ENCODE data around the gene FOXF1.

Gene FOXF1

DNA sequence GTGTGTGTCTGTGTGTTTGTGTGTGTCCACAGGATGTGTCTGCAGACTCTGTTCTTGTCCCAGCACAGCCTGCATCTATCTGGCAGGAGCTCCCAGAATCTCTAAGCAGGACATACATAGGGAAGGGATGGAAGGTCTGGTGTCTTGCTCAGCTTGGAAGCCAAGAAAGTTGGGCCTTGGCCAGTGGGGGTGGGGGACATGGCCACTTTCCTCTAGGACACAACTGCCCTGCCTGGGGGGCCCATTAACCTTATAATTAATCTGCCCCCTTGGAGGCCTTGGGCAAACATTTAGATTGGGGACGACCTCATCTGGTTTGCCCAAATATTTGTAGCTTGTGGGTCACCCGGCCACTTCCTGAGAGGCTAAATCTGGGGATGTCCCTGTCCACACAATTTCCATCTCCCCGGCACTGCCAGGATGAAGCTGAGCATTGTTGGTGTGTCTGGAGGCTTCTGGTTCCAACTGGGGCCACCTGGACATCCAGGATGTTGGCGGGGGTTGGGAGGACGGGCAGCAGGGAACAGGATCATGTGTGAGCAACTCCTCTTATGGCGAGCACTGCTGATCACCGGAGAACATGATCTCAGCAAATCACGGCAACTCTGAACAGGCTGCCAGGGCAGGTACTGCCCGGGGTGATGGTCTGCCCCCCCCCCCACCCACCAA lies 17.2 kb upstream of the FOXF1 start:
- DNase-seq: no peak

GRCh38 chr16:86494039-86494564 lies 16.2 kb upstream of the FOXF1 start:
- no peak for DNase-seq

DNA sequence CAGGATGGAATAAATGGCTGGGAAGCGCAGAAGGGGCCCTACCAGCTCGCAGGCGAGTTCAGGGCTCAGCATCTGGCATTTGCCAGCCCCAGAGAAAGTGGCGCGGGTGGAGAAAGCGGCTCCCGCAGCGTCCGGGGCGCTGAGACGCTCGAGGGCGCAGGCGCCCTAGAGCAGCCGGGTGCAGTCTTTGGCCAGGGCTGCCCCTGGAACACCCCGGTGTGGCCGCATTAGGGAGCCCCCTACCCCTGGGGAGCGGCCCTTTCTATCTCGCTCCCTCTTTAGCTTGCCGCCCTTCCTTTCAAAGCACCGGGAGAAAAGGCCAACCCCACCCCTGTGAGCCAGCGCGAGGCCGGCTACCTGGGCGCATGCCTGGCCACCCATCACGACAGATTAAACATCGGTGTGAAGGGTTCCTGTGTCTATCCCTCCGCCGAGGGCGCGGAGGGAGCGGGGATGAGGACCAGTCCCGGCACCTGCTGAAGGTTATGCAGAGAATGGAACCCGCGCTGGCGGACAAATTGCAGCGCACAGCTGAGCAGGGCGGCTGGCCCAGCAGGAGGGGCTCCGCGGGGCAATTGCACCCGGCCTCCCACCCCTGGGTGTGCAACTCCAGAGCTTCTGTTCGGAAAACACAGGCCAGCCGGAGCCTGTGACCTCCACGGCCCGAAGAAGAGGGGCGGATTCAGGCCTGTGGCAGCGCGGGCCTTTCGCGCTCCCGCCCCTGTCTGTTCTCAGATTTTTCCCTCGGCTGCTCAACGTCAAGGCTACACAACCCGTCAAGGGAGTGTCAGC lies 15.6 kb upstream of the FOXF1 start:
- DNase-seq: no peak

DNA sequence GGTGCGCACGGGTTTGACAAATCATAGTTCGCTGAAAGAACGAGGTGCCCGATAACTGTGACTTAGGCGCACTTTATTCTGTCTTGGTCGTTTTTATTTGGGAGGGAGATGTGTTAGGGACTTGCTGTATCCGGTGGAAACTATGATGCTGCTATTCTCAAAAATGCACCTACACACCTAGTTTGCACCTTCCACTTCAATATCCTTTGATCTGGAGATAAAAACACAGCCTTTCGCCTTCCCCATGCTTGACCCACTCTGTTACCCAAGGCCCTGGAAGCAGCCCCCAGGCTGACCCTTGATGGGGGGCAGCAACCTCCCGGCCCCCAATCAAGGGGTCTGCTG lies 15.0 kb upstream of the FOXF1 start:
- no peak for DNase-seq

DNA sequence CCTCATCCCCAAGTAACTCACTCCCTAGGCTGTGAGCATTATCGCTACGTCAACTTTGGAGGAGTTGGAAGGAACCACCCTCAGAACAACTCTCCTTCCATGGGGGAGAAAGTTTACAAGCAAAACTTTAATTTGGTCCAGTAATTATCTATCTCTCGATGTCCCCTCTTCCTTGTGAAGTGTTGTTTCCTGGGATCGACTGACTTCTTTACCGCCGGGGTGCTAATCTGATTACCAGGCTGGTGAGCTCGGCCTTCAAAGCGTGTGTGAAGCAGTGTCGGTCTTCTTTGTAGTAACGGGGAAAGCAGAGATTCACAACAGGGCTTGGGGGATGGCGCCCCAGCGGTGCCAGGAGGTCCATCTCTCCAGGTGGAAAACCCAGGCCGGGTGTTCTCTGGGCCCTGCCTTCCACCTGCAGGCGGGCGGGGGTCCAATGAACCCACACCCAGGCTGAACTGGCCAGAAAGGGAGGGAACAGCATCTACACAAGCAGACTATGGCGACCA lies 14.5 kb upstream of the FOXF1 start:
- DNase-seq: no peak

DNA sequence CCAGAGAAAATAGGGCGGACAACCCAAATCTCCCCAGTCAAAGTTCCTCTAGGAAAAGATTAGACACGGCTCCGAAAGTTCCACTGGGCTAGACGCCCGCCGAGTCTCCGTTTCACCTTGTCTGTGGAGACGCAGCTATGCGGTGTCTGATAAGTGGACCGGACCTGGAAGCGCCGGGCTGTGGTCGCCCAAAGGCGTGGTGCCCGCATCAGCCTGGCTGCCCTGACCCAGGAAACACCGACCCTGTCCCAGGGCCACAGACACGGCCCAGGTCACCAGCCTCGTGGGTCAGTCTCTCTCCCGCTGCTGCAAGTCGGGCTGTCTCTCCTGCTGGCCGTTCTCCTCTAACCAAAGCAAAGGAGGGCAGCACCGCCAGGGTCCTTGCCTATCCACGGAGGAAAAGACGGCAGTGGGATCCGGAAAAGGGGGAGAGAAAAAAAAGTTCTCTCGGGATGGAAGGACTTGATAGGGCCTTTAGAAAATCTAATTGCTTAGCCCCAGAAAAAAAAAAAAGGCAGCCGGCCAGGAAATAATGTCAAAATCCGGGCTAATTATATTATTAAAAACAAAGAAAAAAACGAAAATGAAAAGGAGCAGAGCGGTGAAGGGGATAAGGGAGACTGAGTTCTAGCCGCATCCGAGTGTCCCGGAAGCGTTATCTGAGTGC lies 13.9 kb upstream of the FOXF1 start:
- DNase-seq: no peak

DNA sequence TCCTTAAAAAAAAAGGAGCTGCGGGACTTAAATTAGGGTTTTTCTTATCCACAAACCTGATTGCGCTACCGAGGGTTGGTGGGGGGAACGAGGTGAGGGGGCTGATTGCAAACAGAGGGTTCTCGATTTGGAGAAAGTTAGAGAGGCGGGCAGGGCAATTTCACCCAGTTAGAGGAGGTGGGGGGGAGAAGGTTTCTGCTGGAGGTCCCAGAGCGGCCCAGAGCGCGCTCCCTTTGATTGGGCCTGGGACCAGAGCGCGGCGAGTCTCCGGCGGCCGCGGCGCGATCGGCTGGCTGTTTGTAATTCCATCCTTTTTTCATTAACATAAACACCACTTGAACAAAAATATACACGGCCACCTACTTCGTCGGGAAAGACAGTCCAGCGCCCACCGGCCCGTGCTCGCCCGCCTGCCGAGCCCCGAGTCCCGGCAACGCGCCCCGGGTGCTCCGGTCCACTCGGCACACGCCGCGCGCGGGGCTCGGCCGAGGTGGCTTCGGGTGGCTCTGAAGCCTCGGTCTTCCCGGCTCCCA lies 13.3 kb upstream of the FOXF1 start:
- DNase-seq: no peak

GRCh38 chr16:86497551-86498021 lies 12.7 kb upstream of the FOXF1 start:
- DNase-seq: no peak

DNA sequence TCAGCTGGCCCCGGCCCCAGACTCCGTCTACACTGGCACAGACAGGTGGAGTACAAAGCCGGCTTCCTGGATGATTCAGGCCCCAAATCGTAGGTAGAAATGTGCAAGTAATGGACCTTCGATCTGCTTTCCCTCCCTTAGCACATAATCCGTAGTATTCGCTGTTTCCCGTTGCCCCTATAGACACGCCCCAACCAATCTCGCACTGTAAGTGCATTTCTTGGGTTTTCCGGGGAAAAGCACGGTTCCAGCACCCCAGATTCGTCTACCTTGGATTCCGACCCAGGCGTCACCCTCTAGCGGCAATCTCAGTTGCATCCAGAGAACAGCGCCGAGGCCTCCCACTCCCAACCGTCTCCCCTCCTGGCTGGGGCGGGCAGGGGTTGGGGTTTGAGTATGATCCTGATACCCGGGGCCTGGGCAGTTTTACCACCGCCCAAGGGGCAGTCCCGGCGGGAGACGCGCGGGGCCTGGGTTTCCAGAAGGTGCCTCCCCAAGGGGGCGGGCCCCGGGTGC lies 12.1 kb upstream of the FOXF1 start:
- DNase-seq: no peak

GRCh38 chr16:86498671-86499439 lies 11.5 kb upstream of the FOXF1 start:
- no peak for DNase-seq

DNA sequence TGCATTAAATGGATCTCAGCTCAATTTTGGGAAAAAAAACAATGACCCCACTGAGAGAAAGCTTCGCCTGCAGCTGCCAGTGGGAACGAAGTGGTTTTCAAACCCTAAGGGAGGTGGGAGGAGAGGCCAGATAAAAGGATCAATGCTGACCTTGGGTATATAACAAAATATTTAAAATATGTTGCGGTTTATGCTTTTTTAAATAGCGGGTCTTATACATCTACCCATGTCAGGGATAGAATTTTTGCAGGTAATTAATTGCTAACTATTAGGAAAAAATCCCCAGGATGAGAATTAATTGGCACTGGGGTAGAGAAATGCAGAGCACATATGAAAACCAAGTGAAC lies 10.9 kb upstream of the FOXF1 start:
- no peak for DNase-seq

GRCh38 chr16:86499889-86500707 lies 10.2 kb upstream of the FOXF1 start:
- DNase-seq: no peak

DNA sequence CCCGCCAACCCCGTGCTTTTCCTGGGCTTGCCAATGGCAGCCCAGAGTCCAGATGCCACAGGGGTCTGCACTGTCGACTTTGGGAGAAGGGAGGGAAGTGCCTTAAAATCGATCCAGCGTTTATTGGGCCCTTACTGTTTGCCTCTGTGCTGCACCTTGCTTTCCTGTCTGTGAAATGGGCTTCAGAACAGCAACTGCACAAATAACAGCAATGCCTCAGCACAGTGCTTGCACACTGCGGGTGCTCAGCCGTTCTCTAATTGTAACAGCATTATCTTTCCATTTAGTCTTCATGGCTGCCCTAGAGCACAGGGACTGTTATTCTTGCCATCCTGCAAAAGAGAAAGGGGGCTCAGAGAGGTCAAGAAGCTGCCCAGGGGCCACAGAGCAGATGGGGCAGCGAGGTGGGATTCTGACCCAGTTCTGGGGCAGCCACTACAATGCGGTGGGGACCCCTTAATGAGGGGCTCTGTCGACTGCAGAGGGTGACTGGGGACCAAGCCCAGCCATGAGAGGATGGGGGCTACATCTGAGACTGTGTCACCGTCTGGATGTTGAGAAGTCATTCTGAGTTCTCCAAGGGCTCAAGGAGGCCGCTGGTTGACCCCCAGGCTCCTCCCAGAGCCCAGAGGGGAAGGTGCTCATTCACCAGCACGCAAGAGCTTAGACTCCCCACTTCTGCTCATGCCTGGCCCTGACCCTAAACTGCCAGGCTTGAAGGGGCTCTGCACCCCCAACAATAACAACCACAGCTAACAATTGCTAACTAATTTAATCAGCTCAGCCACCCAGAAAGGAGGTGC lies 9.4 kb upstream of the FOXF1 start:
- DNase-seq: no peak

DNA sequence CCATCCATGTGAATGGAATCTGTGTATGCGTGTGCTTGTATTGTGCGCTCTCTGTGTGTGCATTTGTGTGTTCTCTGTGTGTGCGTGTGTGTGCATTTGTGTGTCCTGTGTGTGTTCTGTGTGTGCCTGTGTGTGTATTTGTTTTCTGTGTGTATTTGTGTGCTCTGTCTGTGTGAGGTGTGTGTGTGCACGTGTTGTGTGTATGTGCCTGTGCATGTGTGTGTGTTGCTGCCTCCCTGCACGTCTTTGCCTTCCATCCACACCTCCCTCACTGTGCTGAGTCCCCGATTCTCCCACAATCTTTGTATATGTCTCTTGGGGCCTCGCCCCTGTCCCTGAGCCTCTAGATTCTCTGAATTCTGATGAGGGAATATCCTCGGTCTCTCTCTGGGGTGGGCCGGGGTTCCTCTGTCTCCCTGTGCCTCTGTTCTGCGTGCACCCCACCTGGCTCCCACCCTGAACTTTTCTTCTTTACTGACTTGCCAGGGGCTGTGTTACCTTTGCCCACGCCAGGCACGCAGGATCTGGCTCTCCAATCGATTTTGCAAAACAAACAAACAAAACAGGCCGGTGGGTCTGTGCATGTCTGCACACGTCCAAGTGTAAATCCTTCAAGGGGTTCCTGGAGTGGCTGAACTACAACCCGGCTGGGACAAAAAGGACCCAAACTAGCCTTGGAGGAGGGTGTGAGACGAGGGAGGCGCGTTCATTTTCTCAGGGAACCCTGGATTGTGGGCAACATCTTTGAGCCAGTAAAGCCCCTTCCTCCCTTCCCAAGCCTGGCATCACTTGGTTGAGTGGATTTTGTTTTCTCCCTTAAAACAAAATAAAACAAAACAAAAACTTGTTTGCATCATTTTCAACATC lies 8.1 kb upstream of the FOXF1 start:
- DNase-seq: no peak

- no peak for DNase-seq
Observed at GRCh38 chr16:86502856-86503748, 7.2 kb upstream of the FOXF1 start.

DNA sequence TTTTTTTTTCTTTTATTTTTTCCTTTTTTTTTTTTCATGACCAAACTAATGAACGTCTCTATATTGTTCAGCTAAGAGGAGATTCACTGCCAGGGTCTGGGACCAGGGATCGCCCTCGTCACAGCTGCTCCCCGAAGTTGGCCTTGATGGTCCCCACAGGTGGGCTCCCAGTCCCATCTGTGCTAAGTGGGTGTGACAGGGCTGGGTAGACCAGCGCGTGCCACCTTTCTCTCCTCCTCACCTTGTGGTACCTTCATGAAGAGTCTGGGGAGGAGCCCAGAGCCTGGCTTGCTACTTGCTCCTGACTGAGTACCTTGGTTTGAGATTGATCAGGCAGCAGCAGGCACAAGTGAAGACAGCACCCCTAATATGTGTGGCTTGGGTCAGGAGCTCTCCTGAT lies 6.5 kb upstream of the FOXF1 start:
- DNase-seq: no peak

DNA sequence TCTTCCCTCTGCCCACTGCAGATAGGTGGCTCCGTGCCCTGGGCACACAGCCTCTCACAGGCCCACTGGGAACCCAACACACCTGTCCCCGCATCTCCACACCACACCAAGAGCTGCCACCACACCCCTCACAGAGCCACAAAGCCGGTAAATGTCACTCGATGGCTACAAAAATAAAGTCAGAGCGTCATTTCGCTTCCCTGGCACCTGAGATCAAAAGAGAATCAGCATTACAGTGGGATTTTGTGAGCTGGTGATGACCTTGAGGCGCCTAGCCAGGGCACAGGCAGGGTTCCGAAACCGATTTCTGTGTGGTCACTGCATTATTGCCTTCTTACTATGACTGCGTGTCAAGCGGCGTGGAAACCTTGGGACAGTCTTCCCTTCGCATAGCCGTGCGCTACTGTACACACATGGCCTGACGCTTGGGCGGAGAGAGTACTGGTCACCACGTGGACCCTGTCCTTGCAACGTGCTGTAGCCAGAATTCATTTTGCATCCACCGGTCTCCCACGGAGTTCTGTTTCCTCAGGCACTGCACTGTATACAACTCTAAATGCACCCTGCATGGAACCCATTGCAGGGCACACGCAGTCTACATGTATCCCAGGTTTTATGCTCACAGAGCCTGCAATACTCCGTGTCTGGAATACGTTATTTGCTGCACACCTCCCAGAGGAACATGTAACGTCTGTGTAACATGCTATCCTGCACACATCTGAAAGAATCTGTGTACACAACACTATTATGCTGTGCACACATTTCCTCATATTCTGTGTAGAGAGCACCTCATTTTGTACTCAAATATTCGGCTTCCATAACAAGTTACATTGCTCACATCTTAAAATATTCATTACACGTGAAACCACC lies 5.8 kb upstream of the FOXF1 start:
- DNase-seq: no peak

Measured in T1000 (cell line).